HG03095 (cell line): ENCODE data around the gene GPR61.
A peak's percentile ranks its signal among the peaks of the same experiment; 100 is the strongest.

Source experiments
- ATAC-seq: cut with Tn5 transposase; IDR thresholded peaks from one replicate; pipeline ENCODE4 v1.9.1; 2021; ENCODE audit warnings: moderate library complexity; ENCODE audit not compliant: unreplicated experiment

Gene GPR61

GRCh38 chr1:109535481-109535880, 4.2 kb upstream of the GPR61 start:
- no peak for ATAC-seq

GRCh38 chr1:109535971-109536491, 3.6 kb upstream of the GPR61 start:
- ATAC-seq = no peak

GRCh38 chr1:109537450-109538178, 2.1 kb upstream of the GPR61 start:
- ATAC-seq = no peak

- no peak for ATAC-seq
These were observed 681 bp upstream of the GPR61 start for GRCh38 chr1:109538827-109539555.

GRCh38 chr1:109541102-109541501, 1.4 kb downstream of the GPR61 start:
- ATAC-seq = no peak

GRCh38 chr1:109542657-109543056, 3.0 kb downstream of the GPR61 start:
- no peak for ATAC-seq

GRCh38 chr1:109543283-109543987, 3.8 kb downstream of the GPR61 start:
- no peak for ATAC-seq

- ATAC-seq = no peak
These were observed 4.5 kb downstream of the GPR61 start for GRCh38 chr1:109543988-109544735.

- peak; percentile 40 for ATAC-seq
These were observed 6.8 kb downstream of the GPR61 start for GRCh38 chr1:109546311-109547109.

GRCh38 chr1:109547463-109548320, 8.0 kb downstream of the GPR61 start:
- no peak for ATAC-seq

- peak; percentile 85 for ATAC-seq
These were observed 8.9 kb downstream of the GPR61 start, which contains the start of gene GNAI3 for GRCh38 chr1:109548321-109549267. GNAI3 (plus strand) TSS chr1:109548615; CDS start chr1:109548721, 106 bp downstream.

GRCh38 chr1:109556563-109556962, 16.9 kb downstream of the GPR61 start:
- ATAC-seq = no peak

GRCh38 chr1:109557520-109557919, 17.8 kb downstream of the GPR61 start:
- no peak for ATAC-seq

- ATAC-seq = no peak
These were observed 20.3 kb downstream of the GPR61 start for GRCh38 chr1:109559995-109560394.

- no peak for ATAC-seq
These were observed 24.7 kb downstream of the GPR61 start for GRCh38 chr1:109564194-109564878.

GRCh38 chr1:109565241-109565640, 25.6 kb downstream of the GPR61 start:
- ATAC-seq = no peak

GRCh38 chr1:109566982-109567381, 27.3 kb downstream of the GPR61 start:
- ATAC-seq = no peak
